GM21367 (cell line): Measurements from ENCODE around the gene HORMAD1.
"Not testable (repeated sequence)": the region's sequence is repeated elsewhere in the genome, so short reads cannot be mapped to it uniquely, and the experiment has no call there.

Source experiments
- ATAC-seq: cut with Tn5 transposase; IDR thresholded peaks from one replicate; pipeline ENCODE4 v1.9.1; 2021; ENCODE audit not compliant: unreplicated experiment

Gene HORMAD1

DNA sequence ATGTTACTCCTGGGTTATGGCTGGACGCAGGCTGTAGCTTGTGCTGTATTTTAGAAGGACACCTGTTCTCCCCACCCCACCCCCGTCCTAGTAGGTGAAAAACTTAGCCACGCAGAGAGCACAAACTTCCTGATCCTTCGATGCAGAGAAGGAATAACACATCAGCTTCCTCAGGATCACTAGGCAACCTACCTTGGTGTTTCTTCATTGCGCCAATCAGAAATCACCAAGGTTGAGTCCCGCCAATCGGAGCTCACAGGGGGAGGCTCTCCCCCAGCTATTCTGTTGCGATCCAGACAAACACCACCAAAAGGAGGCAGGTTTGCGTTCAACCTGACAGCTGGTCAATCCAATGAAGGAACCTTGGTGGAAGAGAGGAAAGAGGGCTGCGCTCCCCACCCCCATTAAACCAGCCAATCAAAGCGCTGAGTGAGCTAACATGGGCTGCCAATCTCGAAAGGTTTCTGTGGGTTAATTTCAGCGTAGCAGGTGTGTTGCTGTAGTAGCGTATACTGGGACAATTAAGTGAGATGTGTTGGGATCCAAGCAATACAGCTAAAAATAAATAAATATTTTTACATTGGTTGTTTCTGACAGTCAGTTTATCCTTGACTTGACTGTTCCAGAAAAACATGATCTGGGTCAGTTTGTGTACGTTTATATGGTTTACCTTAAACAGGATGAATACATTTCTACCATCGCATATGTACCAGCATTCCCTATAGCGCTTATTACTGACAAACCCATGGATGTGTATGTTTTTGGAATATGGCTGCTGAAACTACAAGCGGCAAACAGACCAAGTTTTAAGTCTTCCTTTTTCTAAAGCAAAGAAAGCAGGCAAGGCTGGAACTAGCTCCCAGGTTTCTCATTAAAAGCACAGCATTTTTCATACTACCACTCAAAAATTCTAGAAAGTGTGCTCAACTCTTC is 23.4 kb downstream of the HORMAD1 start, which contains the start of gene GOLPH3L:
TSS of gene GOLPH3L (minus strand) at position 160 of the 933 bp plus-strand sequence. CDS start 2,316 bp downstream, outside the sequence.
- ATAC-seq = peak; percentile 96

DNA sequence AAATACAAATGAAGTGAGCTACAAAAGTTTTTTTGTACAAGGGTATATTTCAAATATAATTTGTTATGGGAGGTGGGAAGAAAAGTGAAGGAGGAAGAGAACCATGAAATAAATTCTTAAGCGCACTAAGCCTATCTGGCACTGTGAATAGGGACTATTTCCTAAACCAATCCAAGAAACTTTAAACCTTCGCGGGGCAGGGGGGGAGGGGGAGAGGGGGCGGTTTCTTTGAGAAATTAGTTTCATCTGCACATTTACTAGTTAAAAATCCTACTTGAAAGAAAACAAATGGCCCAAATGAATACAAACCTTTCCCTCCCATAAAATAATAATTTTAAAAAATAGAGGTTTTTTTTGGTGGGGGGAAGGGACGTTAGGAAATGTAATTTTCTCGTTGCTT is 24.1 kb downstream of the HORMAD1 start:
- ATAC-seq = no peak

DNA sequence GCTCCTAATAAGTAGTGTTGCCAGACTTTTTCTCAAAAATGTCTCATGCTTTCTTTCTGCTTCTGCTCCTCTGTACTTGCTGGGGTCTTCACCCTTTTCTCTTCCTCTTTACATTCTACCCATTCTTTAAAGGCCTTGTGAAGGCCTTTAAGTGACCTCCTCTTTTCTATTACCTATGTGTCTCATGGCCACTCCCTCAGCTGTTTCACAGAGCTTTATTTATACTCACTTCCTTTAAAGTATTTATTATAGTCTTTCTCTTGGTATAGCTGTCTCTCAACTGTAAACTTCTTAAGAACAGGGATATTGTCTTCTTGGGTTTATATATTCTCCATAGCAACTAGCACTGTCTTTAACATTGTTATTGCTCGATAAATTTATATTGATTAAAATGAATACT is 24.5 kb downstream of the HORMAD1 start:
- ATAC-seq = no peak

DNA sequence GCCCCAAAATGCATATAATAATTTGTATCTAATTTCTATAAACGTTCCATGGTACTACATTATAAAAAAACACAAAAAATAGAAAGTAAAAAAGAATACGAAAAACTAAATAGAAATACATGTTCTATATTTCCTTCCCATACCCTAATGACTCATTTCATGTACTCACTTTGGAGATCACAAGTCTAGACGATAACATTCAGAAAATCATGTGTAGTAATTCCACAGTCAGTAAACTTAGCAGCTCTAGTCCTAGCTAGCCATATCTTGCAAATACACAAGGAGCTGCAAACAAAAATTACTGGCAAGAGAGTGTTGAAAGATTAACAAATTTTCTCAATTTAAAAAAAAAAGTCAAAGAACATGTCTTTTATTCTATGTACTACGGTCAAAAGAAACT is 25.1 kb downstream of the HORMAD1 start:
- ATAC-seq = no peak

DNA sequence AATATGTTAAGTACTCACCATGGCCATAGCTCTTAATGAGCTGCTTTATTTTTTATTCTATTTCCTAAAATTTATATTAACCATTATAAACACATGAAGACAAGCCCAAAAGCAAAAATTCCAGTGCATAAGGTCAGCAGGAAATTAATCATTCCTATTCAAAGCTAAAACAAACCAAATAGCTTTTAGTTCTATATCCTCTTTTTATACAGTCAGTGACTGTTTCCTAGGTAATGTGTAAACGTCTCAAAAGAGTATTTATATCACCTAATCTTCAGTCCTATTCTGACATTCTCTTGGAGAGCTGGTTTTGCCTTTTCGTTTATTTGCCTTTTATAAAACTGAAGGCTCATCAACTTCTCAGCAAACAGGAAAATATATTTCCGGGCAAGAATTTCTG is 28.0 kb downstream of the HORMAD1 start:
- ATAC-seq = no peak

DNA sequence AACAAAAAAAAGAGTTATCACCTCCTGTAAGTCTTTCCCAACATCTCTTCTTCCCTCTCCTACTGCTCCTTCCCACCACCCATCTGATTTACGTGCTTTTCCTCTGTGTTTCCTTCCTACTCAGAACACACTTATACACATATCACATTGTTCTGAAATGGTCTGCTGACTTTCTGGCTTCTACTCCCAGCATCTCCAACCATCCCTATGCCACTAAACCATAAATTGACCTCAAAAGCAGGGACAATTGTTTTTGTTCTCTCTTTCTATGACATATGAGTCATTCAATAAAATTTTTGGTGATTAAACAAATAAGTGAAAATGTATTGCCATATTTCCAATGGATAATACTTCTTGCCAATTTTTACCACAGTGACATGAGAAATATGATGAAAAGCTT is 31.9 kb downstream of the HORMAD1 start:
- ATAC-seq = no peak

DNA sequence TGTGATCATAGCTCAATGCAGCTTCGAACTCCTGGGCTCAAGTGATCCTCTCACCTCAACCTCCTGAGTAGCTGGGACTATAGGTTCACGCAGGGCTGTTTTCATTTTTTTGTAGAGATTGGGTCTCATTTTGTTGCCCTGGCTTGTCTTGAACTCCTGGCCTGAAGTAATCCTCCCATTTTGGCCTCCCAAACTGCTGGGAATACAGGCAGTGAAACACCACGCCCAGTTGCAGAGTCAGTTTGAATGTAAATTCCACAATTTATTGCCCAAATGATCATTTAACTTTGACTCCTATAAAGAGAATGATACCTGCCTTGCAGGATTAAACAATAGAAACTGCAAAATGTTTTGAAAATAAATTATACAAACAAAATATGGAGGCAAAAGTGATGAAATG is 34.4 kb downstream of the HORMAD1 start:
- ATAC-seq = no peak

DNA sequence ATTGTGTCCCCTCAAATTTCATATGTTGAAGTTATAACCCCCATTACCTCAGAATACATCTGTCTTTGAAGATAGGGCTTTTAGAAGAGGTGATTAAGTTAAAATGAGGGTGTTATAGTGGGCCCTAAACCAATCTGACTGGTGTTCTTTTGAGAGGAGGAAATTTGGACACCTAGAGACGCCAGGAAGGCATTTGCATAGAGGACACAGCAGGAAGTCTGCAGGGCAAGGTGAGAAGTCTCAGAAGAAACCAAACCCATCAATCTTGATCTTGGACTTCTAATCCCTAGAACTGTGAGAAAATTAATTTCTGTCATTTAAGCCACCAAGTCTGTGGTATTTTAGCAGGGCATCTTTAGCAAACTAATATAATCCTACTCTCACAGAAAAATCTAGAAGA is 36.8 kb downstream of the HORMAD1 start:
- no peak for ATAC-seq

DNA sequence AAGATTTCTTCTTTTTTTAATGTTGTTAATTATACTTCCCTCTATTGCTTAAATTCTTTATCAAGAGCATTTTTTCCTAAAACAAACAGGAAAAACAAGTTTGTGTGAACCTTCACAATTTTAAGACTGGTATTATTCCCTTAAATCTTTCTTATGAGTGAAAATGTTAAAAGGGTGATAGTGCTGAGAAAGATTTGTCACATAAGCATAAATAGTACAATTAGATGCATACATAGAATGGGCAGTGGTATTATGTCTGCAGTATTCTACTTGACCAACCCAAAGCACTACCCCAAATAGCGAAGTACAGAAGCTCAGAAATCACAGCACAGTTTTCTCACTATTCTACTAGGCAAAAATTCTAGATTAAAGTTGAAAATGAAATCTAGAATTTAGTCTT is 41.7 kb downstream of the HORMAD1 start:
- ATAC-seq = no peak

DNA sequence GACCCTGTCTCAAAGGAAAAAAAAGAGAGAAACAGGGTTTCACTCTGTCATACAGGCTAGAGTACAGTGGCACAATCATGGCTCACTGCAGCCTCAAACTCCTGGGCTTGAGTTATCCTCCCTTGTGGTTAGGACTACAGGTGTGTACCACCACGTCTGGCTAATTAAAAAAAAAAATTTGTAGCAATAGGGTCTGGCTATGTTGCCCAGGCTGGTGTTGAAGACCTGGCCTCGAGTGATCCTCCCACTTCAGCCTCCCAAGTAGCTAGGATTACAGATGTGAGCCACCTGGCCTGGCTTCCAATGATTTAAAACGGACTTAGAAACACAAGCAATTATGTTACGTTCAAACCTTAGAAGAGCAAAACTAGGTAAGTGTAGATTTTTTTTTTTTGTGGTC is 45.8 kb downstream of the HORMAD1 start:
- no peak for ATAC-seq

DNA sequence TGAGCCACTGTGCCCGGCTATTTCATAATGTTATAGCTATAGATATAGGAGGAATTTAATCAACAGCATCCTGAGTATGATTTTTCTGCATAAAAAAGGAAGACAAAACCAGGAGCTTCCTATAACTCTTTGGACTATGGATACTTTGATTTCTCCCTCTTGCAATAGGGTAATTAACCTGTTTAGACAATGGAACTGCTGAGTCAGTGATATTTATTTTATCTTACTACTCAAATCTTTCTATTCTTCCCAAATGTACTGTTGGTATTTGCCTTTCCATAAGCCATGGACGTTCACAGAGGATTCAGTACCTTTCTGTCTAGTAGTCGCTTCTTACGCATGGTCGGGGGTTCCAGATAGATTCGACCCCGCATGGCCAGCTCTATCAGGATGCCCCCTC is 57.4 kb downstream of the HORMAD1 start:
- ATAC-seq = no peak

DNA sequence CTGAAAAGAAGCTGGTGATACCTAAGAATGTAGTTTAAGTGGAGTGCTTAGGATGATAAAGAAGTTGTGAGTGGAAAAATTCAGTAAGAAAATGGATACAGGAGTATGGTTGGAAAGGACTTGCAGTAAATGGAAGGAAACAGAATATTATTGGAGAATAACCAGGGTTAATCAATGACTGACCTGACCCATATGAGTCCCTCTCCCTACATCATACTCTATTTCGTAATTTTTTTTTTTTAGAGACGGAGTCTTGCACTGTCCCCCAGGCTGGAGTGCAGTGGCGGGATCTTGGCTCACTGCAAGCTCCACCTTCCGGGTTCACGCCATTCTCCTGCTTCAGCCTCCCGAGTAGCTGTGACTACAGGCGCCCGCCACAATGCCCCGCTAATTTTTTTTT is 57.9 kb downstream of the HORMAD1 start:
- no peak for ATAC-seq

DNA sequence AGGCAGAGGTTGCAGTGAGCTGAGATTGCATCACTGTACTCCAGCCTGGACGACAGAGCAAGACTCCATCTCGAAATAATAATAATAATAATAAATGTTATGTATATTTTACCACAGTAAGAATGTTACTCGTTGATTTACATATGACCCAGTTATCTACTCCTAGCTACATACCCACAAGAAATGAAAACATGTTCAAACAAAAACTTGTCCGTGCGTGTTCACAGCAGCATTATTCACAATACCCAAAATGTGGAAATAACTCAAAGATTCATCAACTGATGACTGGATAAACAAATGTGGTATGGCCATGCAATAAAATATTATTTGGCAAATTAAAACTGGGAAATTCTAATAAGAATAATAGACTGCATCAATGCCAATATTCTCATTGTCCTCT is 59.5 kb downstream of the HORMAD1 start:
- ATAC-seq = no peak

DNA sequence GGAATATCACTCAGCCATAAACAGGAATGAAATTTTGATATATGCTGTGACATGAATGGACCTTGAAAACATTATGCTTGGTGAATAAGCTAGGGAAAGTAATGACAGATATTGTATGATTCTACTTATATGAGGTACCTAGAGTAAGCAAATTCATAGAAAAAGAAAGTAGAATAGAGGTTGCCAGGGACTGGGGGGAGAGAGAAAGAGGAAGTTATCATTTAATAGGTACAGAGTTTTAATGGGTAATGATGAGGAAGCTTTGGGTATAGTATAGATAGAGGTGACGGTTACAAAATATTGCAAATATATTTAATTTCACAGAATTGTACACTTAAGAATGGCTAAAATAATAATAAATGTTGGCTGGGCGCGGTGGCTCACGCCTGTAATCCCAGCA is 60.1 kb downstream of the HORMAD1 start:
- ATAC-seq = no peak

DNA sequence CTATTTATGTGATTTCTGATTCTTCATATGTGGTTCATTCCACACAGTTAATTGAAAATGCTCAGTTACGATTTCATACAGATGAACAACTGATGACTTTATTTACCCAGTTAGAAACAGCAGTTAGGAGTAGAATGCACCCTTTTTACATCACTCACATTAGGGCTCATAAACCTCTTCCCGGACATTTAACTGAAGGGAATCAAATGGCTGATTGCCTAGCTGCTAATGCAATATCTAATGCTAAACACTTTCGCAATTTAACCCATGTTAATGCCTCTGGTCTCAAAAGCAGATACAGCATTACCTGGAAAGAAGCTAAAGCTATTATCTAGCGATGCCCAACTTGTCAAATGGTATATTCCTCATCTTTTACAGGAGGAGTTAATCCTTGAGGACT is 63.6 kb downstream of the HORMAD1 start:
- not testable (repeated sequence) for ATAC-seq

DNA sequence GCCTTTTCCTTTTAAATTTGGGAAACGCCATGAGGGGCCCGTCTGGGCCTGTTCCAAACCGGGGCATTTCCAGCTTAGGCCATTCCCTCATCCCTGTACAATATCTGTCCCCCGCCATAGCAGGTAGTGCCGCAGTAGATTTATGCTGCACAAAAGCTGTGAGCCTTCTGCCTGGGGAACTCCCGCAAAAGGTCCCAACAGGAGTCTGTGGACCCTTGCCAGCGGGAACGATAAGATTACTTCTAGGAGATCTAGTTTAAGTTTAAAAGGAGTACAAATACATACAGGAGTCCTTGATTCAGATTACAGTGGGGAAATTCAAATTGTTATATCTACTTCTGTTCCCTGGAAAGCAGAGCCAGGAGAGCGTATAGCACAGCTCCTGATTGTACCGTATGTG is 66.1 kb downstream of the HORMAD1 start:
- ATAC-seq = not testable (repeated sequence)

DNA sequence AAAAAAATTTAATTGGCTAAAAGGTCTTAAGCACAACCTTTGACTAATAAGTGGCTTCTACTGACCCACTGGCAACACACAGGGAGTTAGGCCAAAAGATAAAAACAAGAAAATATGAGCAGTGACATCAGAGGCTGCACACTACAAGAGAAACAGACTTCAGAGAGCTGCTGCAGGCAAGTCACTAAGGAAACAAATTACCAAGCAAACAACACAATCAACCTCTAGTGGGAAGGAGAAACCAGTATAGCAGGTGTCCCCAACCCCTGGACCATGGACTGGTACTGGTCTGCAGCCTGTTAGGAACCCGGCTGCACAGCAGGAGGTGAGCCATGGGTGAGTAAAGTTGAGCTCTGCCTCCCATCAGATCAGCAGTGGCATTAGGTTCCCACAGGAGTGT is 70.5 kb downstream of the HORMAD1 start:
- ATAC-seq = no peak

DNA sequence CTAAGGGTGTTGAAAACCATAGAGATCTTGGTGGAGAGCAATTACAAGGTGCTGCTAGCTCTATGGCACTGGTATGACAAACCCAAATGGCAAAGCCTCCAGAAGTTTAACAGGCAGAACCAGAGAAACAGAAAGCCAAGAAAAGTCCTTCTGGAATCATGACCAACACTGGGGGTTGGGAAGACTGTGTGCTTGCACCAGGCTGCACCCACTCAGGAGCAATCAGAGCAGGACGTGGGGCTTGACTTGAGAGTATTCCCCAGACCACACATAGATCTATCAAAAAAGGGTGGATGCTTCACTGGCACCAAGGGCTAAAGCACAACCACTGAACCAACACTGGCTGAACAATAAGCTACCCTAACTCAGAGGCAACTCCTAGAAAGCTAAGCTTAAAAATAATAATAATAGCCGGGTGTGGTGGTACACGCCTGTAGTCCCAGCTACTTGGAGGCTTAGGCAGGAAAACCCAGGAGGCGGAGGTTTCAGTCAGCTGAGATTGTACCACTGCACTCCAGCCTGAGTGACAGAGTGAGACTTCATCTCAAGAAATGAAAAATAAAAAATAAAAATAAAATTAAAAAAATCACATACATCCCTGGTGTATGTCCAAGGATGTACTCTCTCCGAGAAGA is 71.1 kb downstream of the HORMAD1 start:
- ATAC-seq = no peak
